Progenitor cell of endocrine pancreas (in vitro differentiated cells): Measurements from ENCODE around the gene AP3S1. TPM values are rescaled to one million over a fixed set of nuclear protein-coding genes. Genes with fewer than 3 reads are reported as not detected.
A peak's percentile ranks its signal among the peaks of the same experiment; 100 is the strongest.

Source experiments
- DNase-seq: peaks from one replicate; pipeline ENCODE4 v3.0.0; 2021; ENCODE audit warnings: low spot score; ENCODE audit not compliant: unreplicated experiment
- H3K27ac Mint-ChIP-seq: 2 replicates; pipeline ENCODE4 v1.8.0; 2021; ENCODE audit warnings: mild to moderate bottlenecking, moderate library complexity, mixed read lengths
- H3K27me3 Mint-ChIP-seq: 2 replicates; pipeline ENCODE4 v1.8.0; 2021; ENCODE audit warnings: mixed read lengths
- H3K36me3 Mint-ChIP-seq: 2 replicates; pipeline ENCODE4 v1.8.0; 2022; ENCODE audit warnings: mixed read lengths; ENCODE audit not compliant: insufficient read depth
- H3K4me1 Mint-ChIP-seq: 2 replicates; pipeline ENCODE4 v1.8.0; 2021; ENCODE audit warnings: low read depth, mixed read lengths
- H3K4me3 Mint-ChIP-seq: 2 replicates; pipeline ENCODE4 v1.8.0; 2021; ENCODE audit warnings: low read depth, mild to moderate bottlenecking, moderate library complexity, mixed read lengths
- H3K9me3 Mint-ChIP-seq: 2 replicates; pipeline ENCODE4 v1.8.0; 2021; ENCODE audit warnings: low read depth, mixed read lengths
- CTCF ChIP-seq: fragments of 200-600 bp; sonication (generic); IDR thresholded peaks from one replicate; pipeline ENCODE4 v1.5.0; 2021; ENCODE audit warnings: antibody characterized with exemption, mild to moderate bottlenecking; ENCODE audit not compliant: unreplicated experiment
- total RNA-seq: library from RNA; stranded (reverse); gene quantifications from 2 replicates; pipeline ENCODE4 v1.2.1, GENCODE V29; 2021

Gene AP3S1
- total RNA-seq, 1 donor from 2014 or later, result 65.3 TPM

- no peak overlapping the region for H3K27ac Mint-ChIP-seq
- no peaks in the 10 kb centered on the region for H3K36me3 Mint-ChIP-seq
- DNase-seq, result no peak
- TF ChIP-seq CTCF, result no peak
- no peaks in the 10 kb centered on the region for H3K27me3 Mint-ChIP-seq
- H3K9me3 Mint-ChIP-seq, result no peaks in the 10 kb centered on the region
- peaks cover 21% of the 10 kb centered on the region for H3K4me1 Mint-ChIP-seq
- H3K4me3 Mint-ChIP-seq, result no peak overlapping the region
Measured at GRCh38 chr5:115847290-115847689, 5.6 kb downstream of the AP3S1 start.

GRCh38 chr5:115849258-115849798 is 7.6 kb downstream of the AP3S1 start:
- Mint-ChIP-seq H3K9me3 (peaks cover 11% of the 10 kb centered on the region), H3K36me3 (peaks cover 11% of the 10 kb centered on the region), H3K27me3 (no peaks in the 10 kb centered on the region), H3K27ac (peak overlapping the region; percentile 14), H3K4me1 (peaks cover 13% of the 10 kb centered on the region), H3K4me3 (no peak overlapping the region)
- DNase-seq, result no peak
- TF ChIP-seq CTCF, result no peak

- no peaks in the 10 kb centered on the region for H3K27me3 Mint-ChIP-seq
- no peak for DNase-seq
- H3K36me3 Mint-ChIP-seq, result peaks cover 12% of the 10 kb centered on the region
- TF ChIP-seq CTCF, result no peak
- peaks cover 11% of the 10 kb centered on the region for H3K9me3 Mint-ChIP-seq
- no peak overlapping the region for H3K4me3 Mint-ChIP-seq
- H3K27ac Mint-ChIP-seq, result peak overlapping the region; percentile 3
- peaks cover 13% of the 10 kb centered on the region for H3K4me1 Mint-ChIP-seq
Measured at GRCh38 chr5:115850744-115851416, 9.1 kb downstream of the AP3S1 start.

- H3K27me3 Mint-ChIP-seq, result no peaks in the 10 kb centered on the region
- peaks cover 12% of the 10 kb centered on the region for H3K36me3 Mint-ChIP-seq
- DNase-seq, result no peak
- H3K4me1 Mint-ChIP-seq, result peaks cover 14% of the 10 kb centered on the region
- H3K27ac Mint-ChIP-seq, result no peak overlapping the region
- no peak for TF ChIP-seq CTCF
- no peak overlapping the region for H3K4me3 Mint-ChIP-seq
- peaks cover 11% of the 10 kb centered on the region for H3K9me3 Mint-ChIP-seq
Measured at GRCh38 chr5:115854139-115854538, 12.4 kb downstream of the AP3S1 start.

- no peak for DNase-seq
- Mint-ChIP-seq H3K4me3 (no peak overlapping the region), H3K9me3 (peaks cover 11% of the 10 kb centered on the region), H3K36me3 (peaks cover 12% of the 10 kb centered on the region), H3K27ac (no peak overlapping the region), H3K27me3 (no peaks in the 10 kb centered on the region), H3K4me1 (peaks cover 8% of the 10 kb centered on the region)
- no peak for TF ChIP-seq CTCF
Measured at GRCh38 chr5:115855959-115856358, 14.2 kb downstream of the AP3S1 start.
